Measurements from ENCODE around the gene GRIPAP1. TPM values are rescaled to one million over a fixed set of nuclear protein-coding genes. Genes with fewer than 3 reads are reported as not detected.

Gene GRIPAP1
- total and polyA plus RNA-seq, 2 donors (not counting 3 experiments of a cell fraction or from before 2014, with no cell fraction given) = 25.3 to 49.4 TPM

GRCh38 chrX:48996969-48997368 lies 5.1 kb downstream of the GRIPAP1 start:
- TF ChIP-seq GATA2 (IDR thresholded peaks at IDR 0.05; ENCODE audit: insufficient read depth, insufficient read length, low read depth, low read length) = no peak
- no peak for TF ChIP-seq POLR2A (IDR thresholded peaks at IDR 0.05; ENCODE audit: low read depth, low read length)
- no peak for TF ChIP-seq POLR2AphosphoS5 (IDR thresholded peaks at IDR 0.05; ENCODE audit: insufficient read depth, low read depth, low read length)
- TF ChIP-seq CTCF (IDR thresholded peaks at IDR 0.05; ENCODE audit: extremely low read depth in 1 of 2, insufficient read depth in 1 of 2, low read depth in 1 of 2, low read length in 2 of 2) = no peak
- no peak for TF ChIP-seq EZH2 (IDR thresholded peaks at IDR 0.05; ENCODE audit: borderline replicate concordance, low read depth, low read length, severe bottlenecking)
- TF ChIP-seq MAX (IDR thresholded peaks at IDR 0.05; ENCODE audit: insufficient read depth, insufficient read length) = no peak
- TF ChIP-seq FOS (IDR thresholded peaks at IDR 0.05; ENCODE audit: borderline replicate concordance, insufficient read depth, low read length) = no peak
- TF ChIP-seq JUN (IDR thresholded peaks at IDR 0.05; ENCODE audit: borderline replicate concordance, insufficient read depth, insufficient read length, low read depth) = no peak
- H3K9me3 ChIP-seq (replicated peaks; ENCODE audit: control insufficient read depth, insufficient read depth, low read length) = no peaks in the 10 kb centered on the region
- no peak for FAIRE-seq
- H3K27ac ChIP-seq (ENCODE audit: insufficient read depth, low read depth, low read length) = no peak overlapping the region
- BruUV-seq (replicated peaks) = no TSS peak
- peaks cover 3% of the 10 kb centered on the region for H3K4me1 ChIP-seq (ENCODE audit: control insufficient read depth, extremely low read depth, insufficient read depth, low read length)
- peak; percentile 1 for DNase-seq (ENCODE audit: low read depth, low spot score)
- peaks cover 8% of the 10 kb centered on the region for H3K79me2 ChIP-seq (ENCODE audit: control insufficient read depth, insufficient read depth, low read length)
- no peak overlapping the region for H3K4me2 ChIP-seq (ENCODE audit: insufficient read depth, low read length)
- no peaks in the 10 kb centered on the region for H3K9me1 ChIP-seq (replicated peaks; ENCODE audit: control insufficient read depth, extremely low read depth, insufficient read depth, low read length)
- POLR2A ChIA-PET = no interaction called here
- H3K27me3 ChIP-seq (ENCODE audit: control insufficient read depth in 2 of 2, insufficient read depth in 2 of 2, low read length in 2 of 2) = no peaks in the 10 kb centered on the region
- peaks cover 0 to 20% of the 10 kb centered on the region in 2 experiments for H3K36me3 ChIP-seq (ENCODE audit: control insufficient read depth in 2 of 2, extremely low read depth in 1 of 2, insufficient read depth in 2 of 2, low read length in 2 of 2)
- H3K4me3 ChIP-seq (replicated peaks in 1 of 3; ENCODE audit: insufficient read depth in 1 of 3, low read depth in 1 of 3, low read length in 3 of 3) = no peak overlapping the region
- dilution Hi-C loops (cut with MboI; ENCODE audit: extremely low pct_ligation_motif_present, low sequenced_read_pairs) (no loop called here), intact Hi-C loops (cut with micrococcal nuclease) (no loop called here)
- CTCF ChIA-PET = no interaction called here
- H4K20me1 ChIP-seq (replicated peaks; ENCODE audit: control insufficient read depth, extremely low read depth, insufficient read depth, low read length) = no peaks in the 10 kb centered on the region
- H2AFZ ChIP-seq (ENCODE audit: low read depth, low read length) = no peak overlapping the region
- no peak overlapping the region for H3K9ac ChIP-seq (replicated peaks; ENCODE audit: extremely low read depth, insufficient read depth, low read length)

Data from endothelial cell of umbilical vein (primary cell).